ENCODE data around the gene RBL1.
"Not testable (repeated sequence)": the region's sequence is repeated elsewhere in the genome, so short reads cannot be mapped to it uniquely, and the experiment has no call there.

The RBL1 gene

DNA sequence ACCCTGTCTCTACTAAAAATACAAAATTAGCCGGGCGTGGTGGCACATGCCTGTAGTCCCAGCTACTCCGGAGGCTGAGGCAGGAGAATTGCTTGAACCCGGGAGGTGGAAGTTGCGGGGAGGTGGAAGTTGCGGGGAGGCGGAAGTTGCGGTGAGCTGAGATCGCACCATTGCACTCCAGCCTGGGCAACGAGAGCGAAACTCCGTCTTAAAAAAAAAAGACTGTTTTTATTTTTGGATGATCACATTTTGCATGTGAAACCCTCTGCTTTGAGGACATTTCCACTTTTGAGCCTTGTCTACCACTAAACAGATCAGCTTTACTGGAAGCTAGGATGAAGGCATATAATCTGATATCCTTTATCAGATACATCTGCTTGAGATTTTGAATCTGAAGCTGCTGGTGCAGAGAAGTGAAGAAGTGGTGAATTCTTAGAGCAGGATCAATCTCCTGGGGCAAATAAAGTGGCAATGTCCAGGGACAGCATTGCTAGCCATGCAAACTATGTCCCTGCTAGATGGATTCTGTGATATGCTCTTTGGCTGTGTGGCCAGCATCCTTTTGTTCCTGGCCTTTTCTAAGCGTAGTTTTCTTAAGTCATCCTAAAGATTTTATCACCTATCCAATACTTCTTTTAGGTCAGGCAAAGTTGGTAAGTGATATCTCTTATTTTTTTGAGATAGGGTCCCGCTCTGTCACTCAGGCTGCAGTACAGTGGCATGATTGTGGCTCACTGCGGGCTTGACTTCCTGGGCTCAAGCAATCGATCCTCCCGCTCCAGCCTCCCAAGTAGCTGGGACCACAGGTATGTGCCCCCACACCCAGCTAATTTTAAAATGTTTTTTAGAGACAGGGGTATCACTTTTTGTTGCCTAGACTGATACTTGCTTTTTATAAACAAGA, 23.3 kb downstream of the RBL1 start:
- no peak for DNase-seq (ENCODE audit: low spot score)

DNA sequence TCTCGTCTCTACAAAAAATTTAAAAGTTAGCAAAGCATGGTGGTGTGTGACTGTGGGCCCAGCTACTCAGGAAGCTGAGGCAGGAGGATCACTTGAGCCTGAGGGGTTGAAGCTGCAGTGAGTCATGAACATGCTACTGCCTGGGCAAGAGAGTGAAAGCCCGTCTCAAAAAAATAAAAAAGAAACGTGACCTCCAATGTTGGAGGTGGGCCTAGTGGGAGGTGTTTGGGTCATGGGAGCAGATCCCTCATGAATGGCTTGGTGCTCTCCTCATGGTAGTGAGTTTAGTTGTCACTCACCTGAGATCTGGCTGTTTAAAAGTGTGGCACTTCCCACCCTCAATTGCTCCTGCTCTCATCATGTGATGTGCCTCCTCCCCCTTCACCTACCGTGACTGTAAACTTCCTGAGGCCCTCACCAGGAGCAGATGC, 24.3 kb downstream of the RBL1 start:
- DNase-seq (ENCODE audit: low spot score), result no peak

DNA sequence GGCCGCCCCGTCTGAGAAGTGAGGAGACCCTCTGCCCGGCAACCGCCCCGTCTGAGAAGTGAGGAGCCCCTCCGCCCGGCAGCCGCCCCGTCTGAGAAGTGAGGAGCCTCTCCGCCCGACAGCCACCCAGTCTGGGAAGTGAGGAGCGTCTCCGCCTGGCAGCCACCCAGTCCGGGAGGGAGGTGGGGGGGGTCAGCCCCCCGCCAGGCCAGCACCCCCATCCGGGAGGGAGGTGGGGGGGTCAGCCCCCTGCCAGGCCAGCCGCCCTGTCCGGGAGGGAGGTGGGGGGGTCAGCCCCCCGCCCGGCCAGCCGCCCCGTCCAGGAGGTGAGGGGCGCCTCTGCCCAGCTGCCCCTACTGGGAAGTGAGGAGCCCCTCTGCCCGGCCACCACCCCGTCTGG, 26.2 kb downstream of the RBL1 start:
- DNase-seq (ENCODE audit: low spot score), result not testable (repeated sequence)

DNA sequence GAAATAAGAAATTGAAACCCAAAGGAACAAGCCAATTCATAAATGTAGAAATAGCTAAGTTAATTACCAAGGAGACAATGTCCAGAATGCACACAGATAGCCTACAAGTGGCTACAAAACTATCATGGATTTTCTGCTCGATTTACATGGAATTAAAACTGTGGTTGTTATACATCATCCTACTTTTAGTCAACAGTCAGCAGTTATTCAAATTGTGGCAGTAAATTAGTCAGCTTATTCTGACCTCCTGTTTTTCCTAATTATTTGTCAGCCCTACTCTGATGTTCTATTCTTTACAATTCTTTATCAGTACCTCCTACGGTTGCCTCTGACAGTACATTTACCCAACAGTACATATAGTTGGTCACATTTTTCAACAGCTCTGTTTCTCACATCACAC, 29.6 kb downstream of the RBL1 start:
- DNase-seq (ENCODE audit: low spot score), result no peak

DNA sequence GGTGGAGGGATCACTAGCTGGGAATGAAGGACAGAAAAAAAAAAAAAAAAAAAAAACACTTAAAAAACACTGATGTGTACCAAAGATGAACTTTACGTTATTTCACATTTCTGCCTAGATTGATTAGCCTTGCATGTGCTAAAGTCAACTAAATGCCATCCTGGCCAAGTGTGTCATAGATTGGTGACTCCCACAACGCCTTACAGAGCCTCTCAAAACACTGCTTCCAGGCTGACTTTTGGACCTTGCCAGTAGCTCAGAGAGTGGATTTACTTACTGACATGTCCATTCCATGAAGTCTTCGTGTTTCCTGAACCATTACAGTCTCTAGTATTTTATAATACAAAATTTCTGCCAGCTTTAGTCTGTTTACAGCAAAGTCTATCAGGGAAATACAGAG, 40.5 kb downstream of the RBL1 start:
- DNase-seq (ENCODE audit: low spot score), result no peak

DNA sequence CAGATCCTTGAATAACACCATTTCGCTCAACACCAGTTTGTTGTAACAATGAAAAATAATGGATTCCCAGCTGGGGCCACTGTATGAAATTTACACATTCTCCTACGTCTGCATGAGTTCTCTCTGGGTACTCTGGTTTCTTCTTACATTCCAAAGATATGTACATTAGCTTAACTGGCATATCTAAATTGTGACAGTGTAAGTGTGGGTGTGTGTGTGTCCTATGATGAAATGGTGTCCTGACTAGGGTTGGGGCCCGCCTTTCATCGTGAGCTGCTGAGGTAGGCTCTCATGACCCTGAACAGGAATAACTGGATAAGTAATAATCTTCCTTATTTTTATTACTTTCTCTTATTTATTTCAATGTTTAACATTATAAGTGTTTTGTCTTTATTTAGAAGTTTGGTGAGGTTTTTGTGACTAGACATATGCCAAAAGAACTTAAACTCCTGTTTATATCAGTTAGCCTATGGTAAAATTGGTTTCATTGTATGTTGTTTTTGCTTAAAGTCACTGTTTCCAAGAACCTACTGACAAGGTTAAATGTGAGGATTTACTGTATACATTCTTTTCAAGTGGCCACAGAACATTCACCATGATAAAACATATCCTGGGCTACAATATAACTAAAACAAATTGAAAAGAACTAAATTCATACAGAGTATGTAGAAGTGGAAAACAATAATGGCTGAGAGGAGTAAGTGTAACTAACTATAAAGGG, 42.4 kb downstream of the RBL1 start:
- DNase-seq (ENCODE audit: low spot score), result no peak

DNA sequence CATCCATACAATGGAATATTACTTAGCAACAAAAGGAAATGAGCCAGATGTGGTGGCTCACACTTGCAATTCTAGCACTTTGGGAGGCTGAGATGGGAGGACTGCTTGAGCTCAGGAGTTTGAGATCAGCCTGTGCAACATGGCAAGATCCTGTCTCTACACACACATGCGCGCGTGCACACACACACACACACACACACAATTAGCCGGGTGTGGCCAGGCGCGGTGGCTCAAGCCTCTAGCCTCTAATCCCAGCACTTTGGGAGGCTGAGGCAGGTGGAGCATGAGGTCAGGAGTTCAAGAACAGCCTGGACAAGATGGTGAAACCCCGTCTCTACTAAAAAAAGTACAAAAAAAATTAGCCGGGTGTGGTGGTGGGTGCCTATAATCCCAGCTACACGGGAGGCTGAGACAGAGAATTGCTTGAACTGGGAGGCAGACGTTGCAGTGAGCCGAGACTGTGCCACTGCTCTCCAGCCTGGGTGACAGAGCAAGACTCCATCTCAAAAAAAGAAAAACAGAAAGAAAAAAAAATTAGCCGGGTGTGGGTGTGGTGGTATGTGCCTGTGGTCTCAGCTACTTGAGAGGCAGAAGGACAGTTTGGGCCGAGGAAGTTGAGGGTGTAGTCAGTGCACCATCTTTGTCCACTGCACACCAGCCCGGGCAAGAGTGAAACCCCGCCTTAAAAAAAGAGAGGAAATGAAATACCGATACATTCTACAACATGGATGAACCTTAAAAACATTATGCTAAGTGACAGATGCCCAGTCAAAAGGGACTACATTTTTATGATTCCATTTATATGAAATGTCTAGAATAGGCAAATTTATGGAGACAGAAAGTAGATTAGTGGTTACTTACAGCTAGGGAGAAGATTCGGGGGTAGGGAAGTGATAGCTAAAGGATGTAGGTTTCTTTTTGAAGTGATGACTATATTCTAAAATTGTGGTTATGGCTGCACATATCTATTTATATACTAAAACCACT, 52.5 kb downstream of the RBL1 start:
- no peak for DNase-seq (ENCODE audit: low spot score)

DNA sequence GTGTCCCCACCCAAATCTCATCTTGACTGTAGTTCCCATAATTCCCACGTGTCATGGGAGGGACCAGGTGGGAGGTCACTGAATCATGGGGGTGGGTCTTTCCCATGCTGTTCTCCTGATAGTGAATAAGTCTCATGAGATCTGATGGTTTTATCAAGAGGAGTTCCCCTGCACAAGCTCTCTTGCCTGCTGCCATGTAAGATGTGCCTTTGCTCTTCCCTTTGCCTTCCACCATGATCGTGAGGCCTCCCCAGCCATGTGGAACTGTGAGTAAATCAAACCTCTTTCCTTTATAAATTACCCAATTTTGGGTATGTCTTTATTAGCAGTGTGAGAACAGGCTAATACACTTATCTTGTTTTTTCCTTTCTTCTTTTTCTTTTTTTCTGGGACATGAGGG, 56.4 kb downstream of the RBL1 start:
- DNase-seq (ENCODE audit: low spot score), result not testable (repeated sequence)

DNA sequence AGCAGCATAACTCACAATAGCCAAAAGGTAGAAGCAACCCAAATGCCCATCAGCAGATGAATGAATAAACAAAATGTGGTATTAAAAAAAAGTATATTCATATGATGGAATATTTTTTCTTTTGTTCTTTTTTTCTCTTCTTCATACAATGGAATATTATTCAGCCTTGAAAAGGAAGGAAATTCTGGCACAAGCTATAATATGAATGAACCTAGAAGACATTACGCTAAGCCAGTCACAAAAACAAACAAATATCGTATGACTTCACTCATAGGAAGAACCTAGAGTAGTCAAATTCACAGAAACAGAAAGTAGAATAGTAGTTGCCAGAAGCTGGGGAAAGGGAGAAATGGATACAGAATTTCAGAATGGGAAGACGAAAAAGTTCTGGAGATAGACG, 63.7 kb downstream of the RBL1 start:
- no peak for DNase-seq (ENCODE audit: low spot score)

DNA sequence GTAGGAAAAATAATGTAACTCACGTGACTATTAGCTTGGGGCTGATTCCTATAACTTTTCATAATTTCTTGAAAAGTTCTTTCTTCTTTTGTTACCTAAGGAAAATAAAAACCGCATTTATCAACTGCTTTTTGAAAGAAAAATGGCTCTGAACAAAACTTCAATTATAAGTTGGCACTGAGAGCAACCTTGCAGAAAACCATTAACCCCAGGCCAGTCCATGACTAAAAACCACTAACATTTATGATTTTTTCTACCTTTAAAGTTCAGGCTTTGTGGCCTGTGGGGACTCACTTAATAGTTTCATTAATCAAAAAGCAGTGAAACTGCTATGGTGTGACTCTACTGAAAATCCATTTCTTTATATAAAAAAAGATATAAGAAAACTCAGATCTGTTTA, 75.2 kb downstream of the RBL1 start:
- DNase-seq (ENCODE audit: low spot score), result no peak

DNA sequence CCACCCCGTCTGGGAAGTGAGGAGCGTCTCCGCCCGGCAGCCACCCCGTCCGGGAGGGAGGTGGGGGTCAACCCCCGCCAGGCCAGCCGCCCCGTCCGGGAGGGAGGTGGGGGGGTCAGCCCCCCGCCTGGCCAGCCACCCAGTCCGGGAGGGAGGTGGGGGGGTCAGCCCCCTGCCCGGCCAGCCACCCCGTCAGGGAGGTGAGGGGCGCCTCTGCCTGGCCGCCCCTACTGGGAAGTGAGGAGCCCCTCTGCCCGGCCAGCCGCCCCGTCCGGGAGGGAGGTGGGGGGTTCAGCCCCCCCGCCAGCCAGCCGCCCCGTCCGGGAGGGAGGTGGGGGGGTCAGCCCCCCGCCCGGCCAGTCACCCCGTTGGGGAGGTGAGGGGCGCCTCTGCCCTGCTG, 83.2 kb downstream of the RBL1 start:
- not testable (repeated sequence) for DNase-seq (ENCODE audit: low spot score)

DNA sequence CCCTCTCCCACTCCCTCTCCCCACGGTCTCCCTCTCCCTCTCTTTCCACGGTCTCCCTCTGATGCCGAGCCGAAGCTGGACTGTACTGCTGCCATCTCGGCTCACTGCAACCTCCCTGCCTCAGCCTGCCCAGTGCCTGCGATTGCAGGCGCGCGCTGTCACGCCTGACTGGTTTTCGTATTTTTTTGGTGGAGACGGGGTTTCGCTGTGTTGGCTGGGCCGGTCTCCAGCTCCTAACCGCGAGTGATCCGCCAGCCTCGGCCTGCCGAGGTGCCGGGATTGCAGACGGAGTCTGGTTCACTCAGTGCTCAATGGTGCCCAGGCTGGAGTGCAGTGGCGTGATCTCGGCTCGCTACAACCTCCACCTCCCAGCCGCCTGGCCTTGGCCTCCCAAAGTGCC, 83.9 kb downstream of the RBL1 start:
- DNase-seq (ENCODE audit: low spot score), result not testable (repeated sequence)

DNA sequence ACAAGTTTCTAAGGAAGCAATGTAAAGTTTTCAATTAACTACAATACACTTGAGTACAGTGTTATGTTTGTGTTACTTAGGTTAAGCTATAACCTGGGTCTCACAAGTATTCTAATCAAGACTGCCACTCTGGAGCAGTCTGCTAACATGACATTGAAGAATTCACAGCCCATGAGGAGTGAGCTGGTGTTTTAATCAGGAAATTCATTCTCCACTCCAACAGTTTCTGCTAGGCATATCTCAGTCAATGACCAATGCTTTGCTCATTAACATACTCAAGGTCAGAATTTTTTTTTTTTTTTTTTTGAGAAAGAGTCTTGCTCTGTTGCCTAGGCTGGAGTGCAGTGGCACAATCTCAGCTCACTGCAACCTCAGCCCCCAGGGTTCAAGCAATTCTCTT, 84.7 kb downstream of the RBL1 start:
- no peak for DNase-seq (ENCODE audit: low spot score)

DNA sequence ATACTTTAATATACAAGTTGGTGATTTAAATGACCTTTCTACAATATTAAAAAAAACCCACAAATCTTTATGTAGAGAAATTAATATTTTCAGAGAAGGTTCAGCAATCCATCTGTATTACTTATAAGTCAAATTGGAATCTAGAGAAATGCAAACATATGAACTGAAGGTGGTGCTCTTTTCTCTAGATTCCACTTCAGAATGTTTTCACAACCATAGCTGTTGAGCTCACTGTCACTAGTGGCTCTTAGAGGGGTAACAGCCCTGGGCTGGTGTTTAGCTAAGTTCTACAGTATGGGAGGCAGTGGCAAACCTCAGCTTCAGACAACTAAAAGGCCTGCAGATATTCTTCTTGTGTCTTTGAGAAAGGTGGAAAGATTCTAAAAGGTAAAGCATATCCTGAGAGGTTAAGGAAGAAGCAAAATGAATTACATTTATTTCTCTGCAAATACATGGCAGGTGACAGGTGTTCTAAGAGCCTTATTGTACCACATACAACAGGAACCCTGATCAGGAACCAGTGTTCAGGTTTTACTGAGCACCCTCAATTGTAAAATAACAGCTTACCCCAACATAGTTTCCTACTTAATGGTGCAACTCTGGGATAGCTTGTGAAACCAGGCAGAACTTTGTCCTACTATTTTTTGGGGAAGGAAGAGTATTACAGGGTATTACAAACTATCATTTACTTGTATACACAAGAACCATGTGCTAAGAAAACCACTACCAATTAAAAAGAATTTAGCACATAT, 87.7 kb downstream of the RBL1 start:
- peak; percentile 67 for DNase-seq (ENCODE audit: low spot score)

DNA sequence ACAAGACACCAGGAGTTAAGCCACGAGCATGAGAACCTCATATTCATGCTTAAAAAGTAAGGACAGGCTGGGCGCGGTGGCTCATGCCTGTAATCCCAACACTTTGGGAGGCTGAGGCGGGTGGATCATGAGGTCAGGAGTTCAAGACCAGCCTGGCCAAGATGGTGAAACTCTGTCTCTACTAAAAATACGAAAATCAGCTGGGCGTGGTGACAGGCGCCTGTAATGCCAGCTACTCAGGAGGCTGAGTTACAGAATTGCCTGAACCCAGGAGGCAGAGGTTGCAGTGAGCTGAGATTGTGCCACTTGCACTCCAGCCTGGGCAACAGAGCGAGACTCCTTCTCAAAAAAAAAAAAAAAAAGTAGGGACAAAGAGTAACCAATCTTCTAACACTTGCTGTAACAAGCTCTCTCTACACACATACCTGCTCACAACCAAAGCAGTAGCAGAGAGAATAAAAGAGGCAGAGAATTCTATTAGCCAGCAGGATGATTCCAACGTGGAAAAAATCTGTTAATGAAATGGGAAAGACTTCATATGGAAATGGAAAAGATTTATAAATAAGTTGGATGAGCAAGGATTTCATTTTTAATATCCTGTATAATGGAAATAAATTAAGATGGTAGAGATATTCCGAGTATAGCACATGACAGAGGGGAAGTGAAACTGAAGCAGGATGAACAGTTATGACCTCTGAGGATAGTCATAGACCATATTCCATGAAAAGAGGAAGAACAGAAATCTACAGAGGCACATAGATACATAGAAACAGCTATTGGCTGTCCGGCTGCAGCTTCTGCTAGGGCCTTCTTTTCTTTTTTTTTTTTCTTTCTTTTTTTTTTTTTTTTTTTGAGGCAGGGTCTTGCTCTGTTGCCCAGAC, 90.5 kb downstream of the RBL1 start:
- DNase-seq (ENCODE audit: low spot score), result not testable (repeated sequence)

DNA sequence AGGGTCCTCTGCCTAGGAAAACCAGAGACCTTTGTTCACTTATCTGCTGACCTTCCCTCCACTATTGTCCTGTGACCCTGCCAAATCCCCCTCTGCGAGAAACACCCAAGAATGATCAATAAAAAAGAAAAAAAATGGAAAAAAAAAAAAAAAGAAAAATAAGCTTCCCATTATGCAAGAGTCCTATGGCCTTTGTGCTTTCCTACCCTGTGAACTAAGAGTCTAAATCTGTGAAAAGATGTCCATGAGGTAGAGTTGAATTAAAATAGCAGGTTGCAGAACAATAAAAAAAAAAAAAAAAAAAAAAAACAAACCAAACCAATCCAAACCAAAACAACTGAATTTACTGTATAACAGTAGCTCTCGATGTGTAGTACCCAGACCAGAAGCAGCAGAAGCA, 94.2 kb downstream of the RBL1 start:
- DNase-seq (ENCODE audit: low spot score), result not testable (repeated sequence)

DNA sequence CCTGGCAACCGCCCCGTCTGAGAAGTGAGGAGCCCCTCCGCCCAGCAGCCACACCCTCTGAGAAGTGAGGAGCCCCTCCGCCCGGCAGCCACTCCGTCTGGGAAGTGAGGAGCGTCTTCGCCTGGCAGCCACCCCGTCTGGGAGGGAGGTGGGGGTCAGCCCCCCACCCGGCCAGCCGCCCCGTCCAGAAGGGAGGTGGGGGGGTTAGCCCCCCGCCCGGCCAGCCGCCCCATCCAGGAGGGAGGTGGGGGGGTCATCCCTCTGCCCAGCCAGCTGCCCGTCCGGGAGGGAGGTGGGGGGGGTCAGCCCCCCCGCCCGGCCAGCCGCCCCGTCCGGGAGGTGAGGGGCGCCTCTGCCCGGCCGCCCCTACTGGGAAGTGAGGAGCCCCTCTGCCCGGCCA, 95.6 kb downstream of the RBL1 start:
- DNase-seq (ENCODE audit: low spot score), result not testable (repeated sequence)

DNA sequence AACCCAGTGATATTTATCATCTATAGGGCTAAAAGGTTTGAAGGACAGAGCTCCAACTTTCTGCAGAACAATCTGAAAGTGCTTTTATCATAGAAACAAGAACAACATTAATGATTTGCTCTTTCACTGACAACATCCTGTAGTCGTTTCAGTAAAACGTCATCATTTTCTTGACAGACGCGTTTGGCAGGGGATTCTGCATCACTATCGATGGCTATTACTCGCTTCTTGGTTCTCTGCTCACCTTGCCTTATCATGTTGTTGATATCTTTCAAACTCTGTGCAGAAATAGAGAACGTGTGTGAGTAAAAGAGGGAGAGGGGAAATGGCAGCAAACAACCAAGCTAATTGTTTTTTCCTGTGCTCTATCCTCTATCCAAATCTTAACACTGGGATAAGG, 97.1 kb downstream of the RBL1 start:
- no peak for DNase-seq (ENCODE audit: low spot score)

DNA sequence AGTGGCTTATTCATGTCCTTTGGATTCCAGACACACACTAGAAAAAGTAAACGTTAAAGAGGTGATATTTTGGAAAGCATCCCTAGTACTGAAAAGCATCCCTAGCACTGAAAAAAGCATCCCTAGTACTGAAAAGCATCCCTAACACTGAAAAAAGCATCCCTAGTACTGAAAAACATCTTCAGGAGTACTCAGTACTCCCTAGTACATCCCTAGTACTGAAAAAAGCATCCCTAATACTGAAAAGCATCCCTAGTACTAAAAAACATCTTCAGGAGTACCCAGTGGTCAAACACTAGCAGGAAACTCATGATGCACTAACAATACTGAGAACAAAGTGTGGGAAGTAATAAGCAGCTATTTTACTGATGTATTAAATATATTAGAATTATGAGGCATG, 98.7 kb downstream of the RBL1 start:
- DNase-seq (ENCODE audit: low spot score), result peak; percentile 26

DNA sequence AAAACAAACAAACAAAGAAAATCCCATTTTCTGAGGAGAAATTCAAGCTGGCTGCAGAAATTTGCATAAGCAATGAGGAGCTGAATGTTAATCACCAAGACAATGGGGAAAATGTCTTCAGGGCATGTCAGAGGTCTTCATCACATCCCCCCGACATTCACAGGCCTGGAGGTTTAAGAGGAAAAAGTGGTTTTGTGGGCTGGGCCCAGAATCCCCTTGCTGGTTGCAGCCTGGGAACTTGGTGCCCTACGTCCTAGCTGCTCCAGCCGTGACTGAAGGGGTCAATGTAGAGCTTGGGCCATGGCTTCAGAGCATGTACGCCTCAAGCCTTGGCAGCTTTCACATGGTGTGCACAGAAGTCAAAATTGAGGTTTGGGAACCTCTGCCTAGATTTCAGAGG, 101.6 kb downstream of the RBL1 start:
- not testable (repeated sequence) for DNase-seq (ENCODE audit: low spot score)

All from RKO (cell line).